Endothelial cell (in vitro differentiated cells): ENCODE data around the gene NUTM2F. TPM values are rescaled to one million over a fixed set of nuclear protein-coding genes. Genes with fewer than 3 reads are reported as not detected.
"Not testable (repeated sequence)": the region's sequence is repeated elsewhere in the genome, so short reads cannot be mapped to it uniquely, and the experiment has no call there.

Experiments used
- DNase-seq: peaks from one replicate; pipeline ENCODE4 v3.0.0; 2021; ENCODE audit warnings: low spot score
- H3K27ac Mint-ChIP-seq: one replicate; pipeline ENCODE4 v1.8.0; 2021; ENCODE audit warnings: mixed read lengths, inconsistent platforms; ENCODE audit not compliant: unreplicated experiment
- H3K27me3 Mint-ChIP-seq: one replicate; pipeline ENCODE4 v1.8.0; 2021; ENCODE audit warnings: mild to moderate bottlenecking, moderate library complexity, mixed read lengths, inconsistent platforms; ENCODE audit not compliant: unreplicated experiment
- H3K36me3 Mint-ChIP-seq: one replicate; pipeline ENCODE4 v1.8.0; 2021; ENCODE audit warnings: mild to moderate bottlenecking, low read depth, mixed read lengths, inconsistent platforms; ENCODE audit not compliant: unreplicated experiment
- H3K4me1 Mint-ChIP-seq: one replicate; pipeline ENCODE4 v1.8.0; 2021; ENCODE audit warnings: mild to moderate bottlenecking, mixed read lengths, inconsistent platforms; ENCODE audit not compliant: unreplicated experiment
- H3K4me3 Mint-ChIP-seq: one replicate; pipeline ENCODE4 v1.8.0; 2021; ENCODE audit warnings: mild to moderate bottlenecking, mixed read lengths, inconsistent platforms; ENCODE audit not compliant: unreplicated experiment
- H3K9me3 Mint-ChIP-seq: one replicate; pipeline ENCODE4 v1.8.0; 2021; ENCODE audit warnings: mixed read lengths, inconsistent platforms; ENCODE audit not compliant: unreplicated experiment
- long read RNA-seq: library from polyadenylated mRNA; unstranded; transcript quantifications from one replicate; pipeline ENCODE4 v2.0.0, GENCODE V29; 2020; ENCODE audit not compliant: unreplicated experiment
- total RNA-seq: library from RNA; stranded (reverse); fragmentation: NEBNext Ultra II Directional; extraction: Animal tissue kit (Norgen Biotek cat#: 25700); gene quantifications from one replicate; pipeline ENCODE4 v1.2.1, GENCODE V29; 2021; ENCODE audit not compliant: unreplicated experiment

Gene NUTM2F
- total RNA-seq, result not detected
- long read RNA-seq, result 0 reads

- not testable (repeated sequence) for H3K27ac Mint-ChIP-seq, H3K27me3 Mint-ChIP-seq, H3K9me3 Mint-ChIP-seq, H3K36me3 Mint-ChIP-seq, H3K4me3 Mint-ChIP-seq, DNase-seq, H3K4me1 Mint-ChIP-seq
Measured at GRCh38 chr9:94328544-94328943, at the start of gene NUTM2F. Gene NUTM2F, minus strand, starts transcription at chr9:94328644. Its CDS starts 21 bp downstream, at chr9:94328623.

- DNase-seq, H3K9me3 Mint-ChIP-seq, H3K4me1 Mint-ChIP-seq, H3K27ac Mint-ChIP-seq, H3K36me3 Mint-ChIP-seq, H3K27me3 Mint-ChIP-seq: not testable (repeated sequence)
- H3K4me3 Mint-ChIP-seq, result peak overlapping the region; percentile 90
Measured at GRCh38 chr9:94375197-94375596, 46.8 kb upstream of the NUTM2F start.

GRCh38 chr9:94374176-94375056, 46.0 kb upstream of the NUTM2F start:
- H3K36me3 Mint-ChIP-seq, H3K27me3 Mint-ChIP-seq, H3K4me1 Mint-ChIP-seq, H3K9me3 Mint-ChIP-seq: not testable (repeated sequence)
- Mint-ChIP-seq H3K4me3 (peak overlapping the region; percentile 90), H3K27ac (peak overlapping the region; percentile 85)
- peak; percentile 85 for DNase-seq

GRCh38 chr9:94373779-94374175, 45.3 kb upstream of the NUTM2F start:
- H3K9me3 Mint-ChIP-seq, H3K4me1 Mint-ChIP-seq, H3K27me3 Mint-ChIP-seq, DNase-seq, H3K36me3 Mint-ChIP-seq: not testable (repeated sequence)
- Mint-ChIP-seq H3K27ac (peak overlapping the region; percentile 85), H3K4me3 (peak overlapping the region; percentile 89)

- not testable (repeated sequence) for DNase-seq, H3K4me1 Mint-ChIP-seq, H3K27me3 Mint-ChIP-seq, H3K36me3 Mint-ChIP-seq, H3K27ac Mint-ChIP-seq, H3K4me3 Mint-ChIP-seq, H3K9me3 Mint-ChIP-seq
Measured at GRCh38 chr9:94370266-94370665, 41.8 kb upstream of the NUTM2F start.

GRCh38 chr9:94364093-94364614, 35.7 kb upstream of the NUTM2F start:
- not testable (repeated sequence) for H3K36me3 Mint-ChIP-seq, H3K4me1 Mint-ChIP-seq

GRCh38 chr9:94357158-94357557, 28.7 kb upstream of the NUTM2F start:
- not testable (repeated sequence) for H3K27me3 Mint-ChIP-seq, H3K36me3 Mint-ChIP-seq, DNase-seq, H3K4me3 Mint-ChIP-seq, H3K9me3 Mint-ChIP-seq, H3K27ac Mint-ChIP-seq, H3K4me1 Mint-ChIP-seq

More at GRCh38 chr9:94364093-94364614, 35.7 kb upstream of the NUTM2F start:
- not testable (repeated sequence) for DNase-seq, H3K4me3 Mint-ChIP-seq, H3K27me3 Mint-ChIP-seq, H3K9me3 Mint-ChIP-seq, H3K27ac Mint-ChIP-seq

GRCh38 chr9:94351901-94352723, 23.7 kb upstream of the NUTM2F start:
- not testable (repeated sequence) for H3K36me3 Mint-ChIP-seq, H3K4me1 Mint-ChIP-seq, H3K4me3 Mint-ChIP-seq, H3K9me3 Mint-ChIP-seq, DNase-seq, H3K27ac Mint-ChIP-seq, H3K27me3 Mint-ChIP-seq

GRCh38 chr9:94348754-94349153, 20.3 kb upstream of the NUTM2F start:
- H3K4me1 Mint-ChIP-seq, H3K9me3 Mint-ChIP-seq, H3K27me3 Mint-ChIP-seq, H3K36me3 Mint-ChIP-seq, H3K4me3 Mint-ChIP-seq, DNase-seq, H3K27ac Mint-ChIP-seq: not testable (repeated sequence)

- DNase-seq, H3K4me1 Mint-ChIP-seq, H3K36me3 Mint-ChIP-seq, H3K27ac Mint-ChIP-seq, H3K9me3 Mint-ChIP-seq, H3K27me3 Mint-ChIP-seq, H3K4me3 Mint-ChIP-seq: not testable (repeated sequence)
Measured at GRCh38 chr9:94347451-94347850, 19.0 kb upstream of the NUTM2F start.

GRCh38 chr9:94341703-94342102, 13.3 kb upstream of the NUTM2F start:
- not testable (repeated sequence) for H3K27me3 Mint-ChIP-seq, H3K9me3 Mint-ChIP-seq, H3K4me1 Mint-ChIP-seq, H3K36me3 Mint-ChIP-seq, H3K27ac Mint-ChIP-seq, H3K4me3 Mint-ChIP-seq, DNase-seq

GRCh38 chr9:94340750-94341149, 12.3 kb upstream of the NUTM2F start:
- H3K4me1 Mint-ChIP-seq, H3K9me3 Mint-ChIP-seq, H3K27ac Mint-ChIP-seq, DNase-seq, H3K36me3 Mint-ChIP-seq, H3K4me3 Mint-ChIP-seq, H3K27me3 Mint-ChIP-seq: not testable (repeated sequence)
